Measurements from ENCODE around the gene NSMCE4A. TPM values are rescaled to one million over a fixed set of nuclear protein-coding genes. Genes with fewer than 3 reads are reported as not detected.

Gene NSMCE4A
- total RNA-seq, 1 donor from 2014 or later: 33.2 TPM

Small RNAs within 50 kb of the gene (small RNA-seq; reads per million reads assigned to genes)
- not detected for gene RF02219 (ENCODE audit: low replicate concordance)

Other genes with a start within 250 kb of the NSMCE4A start
- gene ATE1, start 47.2 kb downstream of the NSMCE4A start, total RNA-seq: 40.8 TPM
- gene TACC2, start 13.9 kb upstream of the NSMCE4A start, total RNA-seq: 25.3 TPM